HL-60 (cell line): ENCODE measurements around the gene SLC35E4.

Experiments
- CTCF ChIP-seq: IDR thresholded peaks from one replicate; pipeline ENCODE4 v1.5.1; 2011; ENCODE audit warnings: low read length, control low read depth, inconsistent platforms; ENCODE audit not compliant: insufficient read depth
- GABPA ChIP-seq: IDR thresholded peaks from 2 replicates; pipeline ENCODE4 v1.6.1; 2012; ENCODE audit warnings: low read depth
- POLR2AphosphoS5 ChIP-seq: IDR thresholded peaks from 2 replicates; pipeline ENCODE4 v1.6.1; 2012; ENCODE audit warnings: low read depth
- REST ChIP-seq: IDR thresholded peaks from 2 replicates; pipeline ENCODE4 v1.6.1; 2012; ENCODE audit warnings: low read depth; ENCODE audit not compliant: insufficient replicate concordance
- SPI1 ChIP-seq: IDR thresholded peaks from 2 replicates; pipeline ENCODE4 v1.6.1; 2012; ENCODE audit warnings: low read depth, mild to moderate bottlenecking, borderline replicate concordance

- TF ChIP-seq CTCF (no peak), POLR2AphosphoS5 (no peak), REST (no peak), SPI1 (no peak), GABPA (no peak)
These were observed 59.2 kb downstream of the SLC35E4 start, which contains the start of gene OSBP2 for GRCh38 chr22:30694640-30695350.
